HG02571 (cell line): Measurements from ENCODE around the gene LRGUK.
"Not testable (repeated sequence)": the region's sequence is repeated elsewhere in the genome, so short reads cannot be mapped to it uniquely, and the experiment has no call there.

Experiments used
- ATAC-seq: cut with Tn5 transposase; IDR thresholded peaks from one replicate; pipeline ENCODE4 v1.9.1; 2021; ENCODE audit warnings: mild to moderate bottlenecking, moderate library complexity; ENCODE audit not compliant: unreplicated experiment

LRGUK gene

DNA sequence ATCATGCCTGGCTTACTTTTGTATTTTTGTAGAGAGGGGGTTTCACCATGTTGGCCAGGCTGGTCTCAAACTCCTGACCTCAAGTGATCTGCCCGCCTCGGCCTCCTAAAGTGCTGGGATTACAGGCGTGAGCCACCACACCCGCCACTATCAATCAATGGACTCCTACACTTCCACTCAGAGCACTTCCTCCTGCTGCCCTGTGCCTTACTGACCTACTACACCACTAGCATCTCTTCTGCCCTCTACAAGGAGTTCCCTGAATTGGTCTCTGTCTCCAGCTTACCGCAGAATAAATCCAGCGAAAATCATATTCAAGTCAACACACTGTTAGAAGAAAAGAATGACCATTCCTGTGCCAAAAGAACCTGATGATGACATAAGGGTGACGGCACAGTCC, 168.8 kb downstream of the LRGUK start:
- not testable (repeated sequence) for ATAC-seq

DNA sequence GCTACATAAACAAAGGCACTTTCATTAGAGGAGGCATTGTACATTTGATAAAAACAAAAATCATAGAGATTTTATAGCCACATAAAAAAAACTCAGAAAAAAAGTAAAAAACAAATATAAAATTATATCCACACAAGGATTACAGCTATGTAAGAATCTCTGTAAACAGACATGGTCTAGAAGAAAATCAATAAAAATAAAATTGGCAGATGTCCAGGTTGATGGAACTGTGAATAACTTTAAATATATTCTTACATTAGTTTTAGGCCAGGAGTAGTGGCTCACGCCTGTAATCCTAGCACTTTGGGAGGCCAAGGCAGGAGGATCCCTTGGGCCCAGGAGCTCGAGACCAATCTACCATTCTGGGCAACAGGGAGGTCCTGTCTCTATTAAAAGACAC, 170.3 kb downstream of the LRGUK start:
- no peak for ATAC-seq

DNA sequence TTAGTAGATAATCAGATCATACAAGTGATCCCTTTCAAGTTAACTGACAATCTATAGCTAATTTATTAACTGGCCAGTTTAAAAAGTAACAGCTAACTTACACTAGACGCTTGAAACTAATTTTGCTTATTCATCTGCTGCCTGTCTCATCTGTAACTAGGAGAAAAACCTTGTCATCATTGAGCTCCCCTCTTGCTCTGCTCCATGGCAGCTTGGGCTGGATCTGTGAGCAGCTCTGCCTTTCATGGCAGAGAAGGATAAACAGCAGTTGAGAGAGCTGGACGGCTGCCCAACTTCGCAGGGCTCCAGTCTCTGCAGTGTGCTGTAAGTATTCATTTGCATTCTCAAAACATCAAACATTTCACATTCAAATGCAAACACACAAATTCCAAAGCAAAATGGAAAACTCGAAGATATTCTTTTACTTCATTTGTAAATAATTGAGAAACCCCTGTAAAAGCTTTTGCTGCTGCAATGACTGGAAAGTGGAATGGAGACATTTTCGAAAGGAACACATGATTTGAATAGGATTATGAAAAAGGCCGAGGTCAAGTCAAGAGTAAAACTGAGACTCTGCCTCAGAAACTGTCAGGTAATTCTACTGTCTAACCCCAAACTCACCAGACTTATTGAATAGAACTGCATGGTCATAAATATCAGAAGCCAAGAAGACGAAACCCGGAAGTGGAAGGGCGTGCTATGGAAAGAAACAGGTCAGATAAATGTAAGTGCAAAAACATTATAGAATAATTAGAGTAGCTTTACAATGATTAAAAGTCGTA, 172.0 kb downstream of the LRGUK start:
- no peak for ATAC-seq

DNA sequence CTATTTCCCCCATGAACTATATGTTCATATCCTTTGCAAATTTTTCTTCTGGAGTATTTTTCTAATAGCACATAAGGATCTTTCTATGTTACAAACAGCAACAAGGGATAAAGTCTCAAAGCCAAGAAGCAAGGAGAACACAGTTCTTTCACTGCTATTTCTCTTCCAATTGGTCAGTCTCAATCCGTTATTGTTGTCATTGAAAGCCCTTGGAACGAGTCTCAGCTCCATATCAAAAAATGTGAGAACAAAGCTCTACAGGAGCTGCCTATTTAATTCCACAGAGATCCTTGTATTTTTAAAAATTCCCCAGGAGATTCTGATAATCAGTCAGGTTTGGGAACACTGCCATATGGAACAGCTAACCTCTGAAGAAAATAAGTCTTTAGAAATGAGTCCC, 173.8 kb downstream of the LRGUK start:
- ATAC-seq = no peak

DNA sequence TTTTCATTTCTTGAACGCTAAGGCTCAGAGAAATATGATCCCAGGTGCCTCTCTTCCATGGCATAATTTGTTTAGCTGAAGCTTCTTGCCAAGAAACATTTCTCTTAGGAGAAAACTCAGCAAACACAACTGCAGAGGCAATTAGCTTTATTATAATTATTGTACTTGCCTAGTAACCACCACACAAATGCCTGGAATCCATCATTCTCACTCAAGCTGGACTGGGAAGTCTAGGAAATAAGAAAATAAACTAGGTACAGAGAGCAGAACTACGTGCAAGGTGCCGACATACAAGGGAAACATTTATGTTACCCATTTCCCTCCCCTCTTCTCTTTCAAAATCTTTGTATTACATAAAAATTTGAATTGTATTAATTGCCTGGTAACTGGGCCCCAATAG, 174.5 kb downstream of the LRGUK start:
- no peak for ATAC-seq

DNA sequence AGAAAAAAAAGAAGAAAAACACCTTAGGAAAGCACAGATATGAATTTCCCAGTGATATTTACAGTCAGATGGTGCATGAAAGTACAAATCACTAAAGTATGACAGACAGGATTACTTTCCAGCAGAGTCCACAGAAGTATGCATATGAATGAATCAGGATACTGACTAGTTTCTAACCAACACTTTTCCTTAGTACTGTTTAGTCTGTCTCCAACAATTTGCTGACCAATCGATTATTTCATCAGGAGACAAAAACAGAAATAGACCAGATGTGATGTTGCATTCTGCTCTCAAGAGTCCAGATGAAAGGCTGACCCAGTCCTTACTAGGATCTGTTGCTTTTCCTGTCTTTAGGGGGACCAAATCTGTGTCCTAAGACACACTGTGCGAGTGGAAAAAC, 175.0 kb downstream of the LRGUK start:
- no peak for ATAC-seq

DNA sequence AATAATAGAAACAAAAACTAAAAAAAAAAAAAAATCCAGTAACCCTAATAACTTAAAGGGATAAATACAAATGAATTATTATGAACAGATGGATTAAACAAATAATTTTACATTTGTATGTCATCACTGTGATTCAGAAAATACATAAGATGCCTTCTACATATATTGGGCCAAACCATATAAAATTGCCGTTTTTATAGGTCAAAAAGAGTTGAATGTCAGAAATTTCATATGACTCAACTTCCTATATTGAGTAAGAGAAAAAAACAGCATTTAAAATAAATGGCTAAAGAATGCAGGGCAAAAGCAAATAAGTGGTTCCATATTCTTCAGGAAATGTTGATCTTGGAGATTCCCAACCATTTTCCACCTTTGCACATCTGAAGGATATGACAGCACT, 180.2 kb downstream of the LRGUK start:
- ATAC-seq = no peak

DNA sequence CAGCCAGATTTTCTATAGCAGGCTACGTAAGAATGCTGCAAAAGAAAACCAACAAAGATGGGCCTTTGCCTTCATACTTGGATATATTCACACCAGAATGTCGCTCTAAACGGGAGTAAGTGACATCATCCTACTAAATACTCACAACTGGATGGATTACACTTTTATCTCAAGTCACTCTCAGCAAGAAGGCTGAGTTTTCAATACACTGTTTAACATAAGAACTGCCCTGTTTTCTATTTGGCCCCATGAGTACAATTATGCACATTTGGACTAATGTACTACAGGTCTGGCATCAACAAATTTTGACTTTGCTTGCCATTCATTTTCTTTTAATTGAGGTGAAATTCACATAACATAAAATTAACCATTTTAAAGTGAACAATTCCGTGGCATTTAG, 181.4 kb downstream of the LRGUK start:
- no peak for ATAC-seq

DNA sequence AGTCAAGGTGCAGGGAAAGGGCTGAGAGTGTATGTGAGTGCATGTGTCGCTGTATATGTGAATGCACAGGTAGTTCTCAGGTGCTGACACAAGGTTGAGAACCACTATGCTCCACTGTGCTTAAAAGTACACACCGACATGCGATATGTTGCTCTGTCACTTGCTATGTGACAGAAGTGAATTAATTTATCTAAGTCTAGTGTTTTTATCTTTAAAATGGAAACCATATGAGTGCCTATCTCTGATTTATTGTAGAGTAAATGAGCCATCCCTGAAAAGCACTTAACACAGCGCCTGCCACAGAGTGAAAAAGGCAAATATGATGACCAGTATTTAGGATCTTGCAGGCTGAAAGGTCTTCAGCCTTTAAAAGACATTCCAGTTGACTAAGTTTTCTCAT, 184.7 kb downstream of the LRGUK start:
- ATAC-seq = no peak

DNA sequence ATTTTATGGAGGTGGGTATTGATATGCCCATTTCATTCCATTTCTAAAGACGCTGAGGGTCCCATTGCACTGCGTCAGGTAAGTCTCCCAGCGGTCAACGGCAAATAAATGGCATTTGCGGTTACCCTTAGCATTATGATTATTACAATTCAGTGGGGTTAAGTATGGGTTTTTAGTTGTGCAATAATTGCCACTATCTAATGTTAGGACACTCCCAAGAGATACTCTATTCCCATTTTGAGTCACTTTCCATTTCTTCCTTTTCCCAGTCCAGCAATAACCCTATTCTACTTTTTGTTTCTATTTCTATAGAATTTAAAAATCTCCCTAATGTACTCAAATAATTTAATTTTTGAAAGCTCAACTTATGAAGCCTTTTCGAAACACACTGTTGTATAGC, 185.6 kb downstream of the LRGUK start:
- no peak for ATAC-seq

DNA sequence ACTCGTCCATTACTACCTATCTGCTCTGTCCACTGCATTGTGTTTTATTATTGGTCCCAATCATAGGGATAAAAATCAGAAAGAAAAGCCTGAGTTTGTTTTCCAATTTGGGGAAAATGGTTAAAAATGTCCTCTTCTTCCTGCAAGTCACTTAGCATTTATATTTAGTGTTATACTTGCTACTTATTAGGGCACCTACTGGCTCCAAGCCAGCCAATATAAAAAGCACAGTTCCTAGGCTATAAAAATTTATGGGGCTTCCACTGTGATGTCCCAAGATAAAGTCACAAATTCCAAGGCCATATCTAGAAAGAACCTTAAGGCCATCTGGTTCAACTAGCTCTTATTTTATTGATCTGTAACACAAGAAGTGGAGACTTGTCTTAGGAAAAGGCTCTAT, 186.4 kb downstream of the LRGUK start:
- ATAC-seq = no peak
